ENCODE data around the gene TMEM108.

- TF ChIP-seq, protein P1, sequence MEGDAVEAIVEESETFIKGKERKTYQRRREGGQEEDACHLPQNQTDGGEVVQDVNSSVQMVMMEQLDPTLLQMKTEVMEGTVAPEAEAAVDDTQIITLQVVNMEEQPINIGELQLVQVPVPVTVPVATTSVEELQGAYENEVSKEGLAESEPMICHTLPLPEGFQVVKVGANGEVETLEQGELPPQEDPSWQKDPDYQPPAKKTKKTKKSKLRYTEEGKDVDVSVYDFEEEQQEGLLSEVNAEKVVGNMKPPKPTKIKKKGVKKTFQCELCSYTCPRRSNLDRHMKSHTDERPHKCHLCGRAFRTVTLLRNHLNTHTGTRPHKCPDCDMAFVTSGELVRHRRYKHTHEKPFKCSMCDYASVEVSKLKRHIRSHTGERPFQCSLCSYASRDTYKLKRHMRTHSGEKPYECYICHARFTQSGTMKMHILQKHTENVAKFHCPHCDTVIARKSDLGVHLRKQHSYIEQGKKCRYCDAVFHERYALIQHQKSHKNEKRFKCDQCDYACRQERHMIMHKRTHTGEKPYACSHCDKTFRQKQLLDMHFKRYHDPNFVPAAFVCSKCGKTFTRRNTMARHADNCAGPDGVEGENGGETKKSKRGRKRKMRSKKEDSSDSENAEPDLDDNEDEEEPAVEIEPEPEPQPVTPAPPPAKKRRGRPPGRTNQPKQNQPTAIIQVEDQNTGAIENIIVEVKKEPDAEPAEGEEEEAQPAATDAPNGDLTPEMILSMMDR (conservative IDR thresholded peaks at IDR 0.05; ENCODE audit: low read depth in 2 of 2): no peak
- TF ChIP-seq EZH2 (IDR thresholded peaks at IDR 0.05; ENCODE audit: low read depth, unreplicated experiment) (no peak), EZH2phosphoT487 (IDR thresholded peaks at IDR 0.05; ENCODE audit: unreplicated experiment) (no peak), CREB1 (CRISPR knock-in tag; IDR thresholded peaks at IDR 0.05; ENCODE audit: low read depth) (no peak)
- TF ChIP-seq, protein P2, sequence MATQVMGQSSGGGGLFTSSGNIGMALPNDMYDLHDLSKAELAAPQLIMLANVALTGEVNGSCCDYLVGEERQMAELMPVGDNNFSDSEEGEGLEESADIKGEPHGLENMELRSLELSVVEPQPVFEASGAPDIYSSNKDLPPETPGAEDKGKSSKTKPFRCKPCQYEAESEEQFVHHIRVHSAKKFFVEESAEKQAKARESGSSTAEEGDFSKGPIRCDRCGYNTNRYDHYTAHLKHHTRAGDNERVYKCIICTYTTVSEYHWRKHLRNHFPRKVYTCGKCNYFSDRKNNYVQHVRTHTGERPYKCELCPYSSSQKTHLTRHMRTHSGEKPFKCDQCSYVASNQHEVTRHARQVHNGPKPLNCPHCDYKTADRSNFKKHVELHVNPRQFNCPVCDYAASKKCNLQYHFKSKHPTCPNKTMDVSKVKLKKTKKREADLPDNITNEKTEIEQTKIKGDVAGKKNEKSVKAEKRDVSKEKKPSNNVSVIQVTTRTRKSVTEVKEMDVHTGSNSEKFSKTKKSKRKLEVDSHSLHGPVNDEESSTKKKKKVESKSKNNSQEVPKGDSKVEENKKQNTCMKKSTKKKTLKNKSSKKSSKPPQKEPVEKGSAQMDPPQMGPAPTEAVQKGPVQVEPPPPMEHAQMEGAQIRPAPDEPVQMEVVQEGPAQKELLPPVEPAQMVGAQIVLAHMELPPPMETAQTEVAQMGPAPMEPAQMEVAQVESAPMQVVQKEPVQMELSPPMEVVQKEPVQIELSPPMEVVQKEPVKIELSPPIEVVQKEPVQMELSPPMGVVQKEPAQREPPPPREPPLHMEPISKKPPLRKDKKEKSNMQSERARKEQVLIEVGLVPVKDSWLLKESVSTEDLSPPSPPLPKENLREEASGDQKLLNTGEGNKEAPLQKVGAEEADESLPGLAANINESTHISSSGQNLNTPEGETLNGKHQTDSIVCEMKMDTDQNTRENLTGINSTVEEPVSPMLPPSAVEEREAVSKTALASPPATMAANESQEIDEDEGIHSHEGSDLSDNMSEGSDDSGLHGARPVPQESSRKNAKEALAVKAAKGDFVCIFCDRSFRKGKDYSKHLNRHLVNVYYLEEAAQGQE (IDR thresholded peaks at IDR 0.05; ENCODE audit: unreplicated experiment): no peak
These were observed 363.4 kb downstream of the TMEM108 start for GRCh38 chr3:133401374-133402135.
